Neutrophil (primary cell): ENCODE data around the gene KPNA3.

ENCODE experiments used
- H3K27ac ChIP-seq: fragments of 200-600 bp; sonication (generic); 2 replicates; pipeline ENCODE4 v1.5.1; 2016; ENCODE audit warnings: mild to moderate bottlenecking, moderate library complexity
- H3K27me3 ChIP-seq: fragments of 200-600 bp; sonication (generic); 2 replicates; pipeline ENCODE4 v1.6.0; 2016; ENCODE audit warnings: mild to moderate bottlenecking
- H3K36me3 ChIP-seq: fragments of 200-600 bp; sonication (generic); 2 replicates; pipeline ENCODE4 v1.5.1; 2017
- H3K4me1 ChIP-seq, 2 experiments: fragments of 200-600 bp in 1 of 2; sonication (generic) in 1 of 2; 1 replicate in 1 of 2; 2 replicates in 1 of 2; pipeline versions ENCODE4 v1.5.1 to v1.6.1; 2013 to 2016; ENCODE audit warnings: low read depth in 1 of 2, low read length in 1 of 2, mild to moderate bottlenecking in 1 of 2, moderate library complexity in 1 of 2; ENCODE audit not compliant: control insufficient read depth in 1 of 2, insufficient read depth in 1 of 2
- H3K4me3 ChIP-seq, 2 experiments: fragments of 200-600 bp in 1 of 2; sonication (generic) in 1 of 2; 1 replicate in 1 of 2; 2 replicates in 1 of 2; pipeline ENCODE4 v1.5.1; 2013 to 2016; ENCODE audit warnings: low read depth in 1 of 2, low read length in 1 of 2, mild to moderate bottlenecking in 1 of 2, moderate library complexity in 1 of 2
- H3K9me3 ChIP-seq: fragments of 200-600 bp; sonication (generic); 2 replicates; pipeline ENCODE4 v1.5.1; 2016
- TF ChIP-seq, protein P1 (sequence below): fragments of 200-600 bp; sonication (generic); IDR thresholded peaks from 2 replicates; pipeline ENCODE4 v1.5.1; 2016; ENCODE audit warnings: antibody characterized with exemption

The KPNA3 gene, protein sequence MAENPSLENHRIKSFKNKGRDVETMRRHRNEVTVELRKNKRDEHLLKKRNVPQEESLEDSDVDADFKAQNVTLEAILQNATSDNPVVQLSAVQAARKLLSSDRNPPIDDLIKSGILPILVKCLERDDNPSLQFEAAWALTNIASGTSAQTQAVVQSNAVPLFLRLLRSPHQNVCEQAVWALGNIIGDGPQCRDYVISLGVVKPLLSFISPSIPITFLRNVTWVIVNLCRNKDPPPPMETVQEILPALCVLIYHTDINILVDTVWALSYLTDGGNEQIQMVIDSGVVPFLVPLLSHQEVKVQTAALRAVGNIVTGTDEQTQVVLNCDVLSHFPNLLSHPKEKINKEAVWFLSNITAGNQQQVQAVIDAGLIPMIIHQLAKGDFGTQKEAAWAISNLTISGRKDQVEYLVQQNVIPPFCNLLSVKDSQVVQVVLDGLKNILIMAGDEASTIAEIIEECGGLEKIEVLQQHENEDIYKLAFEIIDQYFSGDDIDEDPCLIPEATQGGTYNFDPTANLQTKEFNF

DNA sequence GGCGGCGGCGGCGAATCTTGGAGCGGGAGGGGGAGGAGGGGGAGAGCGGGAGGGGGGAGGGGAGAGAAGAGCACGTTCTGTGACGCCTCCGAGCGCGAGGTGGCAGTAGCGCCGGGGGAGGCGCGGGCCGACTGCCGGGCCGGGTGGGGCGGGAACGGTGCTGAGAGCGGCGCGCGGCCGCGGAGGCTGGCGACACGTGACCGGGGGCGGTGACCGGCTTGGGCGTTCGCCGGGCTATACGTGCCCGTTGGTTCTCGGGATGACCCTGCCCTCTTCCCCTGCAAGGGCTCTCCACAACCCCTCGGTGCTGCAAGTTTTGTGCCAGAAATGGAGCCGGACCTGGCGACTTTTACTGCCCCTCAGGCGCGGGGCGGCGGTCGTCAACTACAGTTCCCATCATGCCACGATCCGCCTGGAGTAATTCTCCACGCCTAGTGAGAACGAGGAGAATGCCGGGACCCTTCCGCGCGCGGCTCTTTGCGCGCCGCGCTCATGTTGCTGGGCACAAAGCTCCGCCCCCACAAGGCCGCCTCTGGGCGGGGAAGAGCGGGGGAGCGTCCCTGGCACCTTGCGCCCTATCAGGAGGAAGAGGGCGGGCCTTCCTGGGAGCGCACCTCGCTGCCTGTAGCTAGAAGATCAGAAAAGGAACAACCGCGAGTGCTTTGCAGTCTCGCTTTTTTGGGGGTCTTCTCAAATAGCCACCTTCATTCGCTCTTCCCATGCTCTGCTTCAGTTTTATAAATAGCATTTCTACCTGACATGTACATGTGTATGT is at the start of gene KPNA3:
Gene KPNA3, minus strand, starts transcription at position 133 of the 775 bp plus-strand sequence. CDS start 176 bp downstream, outside the sequence.
- Histone ChIP-seq H3K27ac (peak within 1 kb of the TSS; percentile 94), H3K9me3 (no peaks in the 10 kb centered on the region), H3K4me1 (peaks cover 19 to 23% of the 10 kb centered on the region in 2 experiments), H3K27me3 (no peaks in the 10 kb centered on the region), H3K4me3 (peak within 1 kb of the TSS; percentile 91 to 92), H3K36me3 (no peaks in the 10 kb centered on the region)
- TF ChIP-seq, protein P1, sequence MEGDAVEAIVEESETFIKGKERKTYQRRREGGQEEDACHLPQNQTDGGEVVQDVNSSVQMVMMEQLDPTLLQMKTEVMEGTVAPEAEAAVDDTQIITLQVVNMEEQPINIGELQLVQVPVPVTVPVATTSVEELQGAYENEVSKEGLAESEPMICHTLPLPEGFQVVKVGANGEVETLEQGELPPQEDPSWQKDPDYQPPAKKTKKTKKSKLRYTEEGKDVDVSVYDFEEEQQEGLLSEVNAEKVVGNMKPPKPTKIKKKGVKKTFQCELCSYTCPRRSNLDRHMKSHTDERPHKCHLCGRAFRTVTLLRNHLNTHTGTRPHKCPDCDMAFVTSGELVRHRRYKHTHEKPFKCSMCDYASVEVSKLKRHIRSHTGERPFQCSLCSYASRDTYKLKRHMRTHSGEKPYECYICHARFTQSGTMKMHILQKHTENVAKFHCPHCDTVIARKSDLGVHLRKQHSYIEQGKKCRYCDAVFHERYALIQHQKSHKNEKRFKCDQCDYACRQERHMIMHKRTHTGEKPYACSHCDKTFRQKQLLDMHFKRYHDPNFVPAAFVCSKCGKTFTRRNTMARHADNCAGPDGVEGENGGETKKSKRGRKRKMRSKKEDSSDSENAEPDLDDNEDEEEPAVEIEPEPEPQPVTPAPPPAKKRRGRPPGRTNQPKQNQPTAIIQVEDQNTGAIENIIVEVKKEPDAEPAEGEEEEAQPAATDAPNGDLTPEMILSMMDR: no peak

DNA sequence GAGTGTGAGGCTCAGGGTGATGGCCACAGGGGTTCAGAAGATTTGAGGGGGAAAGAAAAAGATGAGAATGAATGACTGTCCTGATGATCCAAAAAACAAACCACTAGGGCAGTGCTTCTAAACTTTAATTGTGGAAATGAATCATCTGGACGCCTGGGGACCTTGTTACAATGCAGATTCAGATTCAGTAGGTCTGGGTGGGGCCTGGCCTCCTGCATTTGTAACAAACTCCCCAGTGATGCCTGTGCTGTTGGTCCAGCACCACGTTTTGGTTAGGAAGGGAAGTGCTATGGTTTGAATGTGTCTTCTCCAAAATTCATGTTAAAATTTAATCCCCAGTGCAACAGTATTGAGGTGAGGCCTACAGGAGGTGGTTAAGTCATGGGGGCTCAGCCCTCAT is 49.5 kb upstream of the KPNA3 start:
- H3K27ac ChIP-seq: no peak overlapping the region
- peaks cover 0 to 3% of the 10 kb centered on the region in 2 experiments for H3K4me1 ChIP-seq
- TF ChIP-seq, protein P1: no peak
- no peaks in the 10 kb centered on the region for H3K9me3 ChIP-seq
- H3K27me3 ChIP-seq: no peaks in the 10 kb centered on the region
- H3K4me3 ChIP-seq: no peak overlapping the region
- H3K36me3 ChIP-seq: no peaks in the 10 kb centered on the region

DNA sequence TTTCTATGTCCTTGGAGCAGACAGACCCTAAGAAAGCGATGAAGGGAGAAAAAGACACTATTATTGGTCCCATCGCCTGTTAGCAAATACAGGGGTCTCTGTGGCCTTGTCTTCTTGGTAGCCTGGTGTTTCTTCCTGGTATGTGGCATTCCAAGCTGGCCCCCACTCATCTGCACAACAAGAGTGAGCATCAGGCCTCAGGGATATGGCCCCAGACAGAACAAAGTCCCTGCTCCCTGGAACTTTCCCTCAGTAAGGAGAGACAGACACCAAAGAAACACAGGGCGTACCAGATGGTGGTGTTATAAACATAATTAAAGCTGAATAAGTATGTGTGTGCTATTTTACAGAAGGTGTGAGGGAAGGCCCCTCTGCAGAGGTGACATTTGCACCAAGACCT is 48.2 kb upstream of the KPNA3 start:
- Histone ChIP-seq H3K36me3 (no peaks in the 10 kb centered on the region), H3K9me3 (no peaks in the 10 kb centered on the region), H3K4me1 (peaks cover 0 to 3% of the 10 kb centered on the region in 2 experiments), H3K27me3 (no peaks in the 10 kb centered on the region), H3K4me3 (no peak overlapping the region), H3K27ac (no peak overlapping the region)
- TF ChIP-seq, protein P1: no peak

DNA sequence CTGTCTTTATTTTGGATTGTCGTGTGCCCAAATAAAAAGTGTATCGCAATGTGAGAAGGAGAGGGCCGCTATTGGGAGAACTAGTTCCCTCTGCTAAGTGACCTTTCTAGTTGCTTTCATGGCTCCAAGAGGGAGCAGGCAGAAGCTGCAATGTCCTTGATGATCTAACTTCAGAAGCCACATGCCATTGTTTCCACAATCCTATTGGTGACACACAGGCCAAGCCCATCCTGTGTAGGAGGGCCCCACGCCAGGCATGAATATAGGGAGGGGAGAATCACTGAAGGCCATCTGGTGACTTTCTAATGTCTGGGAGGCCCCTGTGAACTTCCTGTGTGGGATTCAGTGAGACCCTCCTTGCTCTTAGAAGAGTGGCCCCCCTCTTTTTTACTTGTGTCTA is 47.8 kb upstream of the KPNA3 start:
- Histone ChIP-seq H3K27ac (no peak overlapping the region), H3K27me3 (no peaks in the 10 kb centered on the region), H3K4me1 (peaks cover 0 to 3% of the 10 kb centered on the region in 2 experiments), H3K4me3 (no peak overlapping the region), H3K36me3 (no peaks in the 10 kb centered on the region), H3K9me3 (no peaks in the 10 kb centered on the region)
- TF ChIP-seq, protein P1: no peak

DNA sequence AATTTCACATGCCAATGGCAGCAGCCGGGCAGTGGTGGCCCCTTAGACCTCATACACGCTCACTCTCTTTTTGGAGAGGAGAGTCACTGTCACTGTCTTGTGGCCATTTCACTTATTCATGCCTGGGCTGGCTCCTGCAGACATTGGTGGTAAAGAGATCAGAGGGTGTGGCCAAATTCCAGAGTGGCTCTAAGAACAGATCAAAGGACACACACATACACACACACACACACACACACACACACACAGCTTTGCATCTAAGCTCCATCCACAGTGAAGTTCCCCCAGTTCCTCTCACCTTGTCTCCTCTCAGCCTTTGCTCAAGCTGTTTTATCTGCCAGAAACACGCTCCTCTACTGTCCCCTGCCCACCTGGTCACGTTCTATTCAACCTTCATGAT is 46.5 kb upstream of the KPNA3 start:
- no peak overlapping the region for H3K27ac ChIP-seq
- TF ChIP-seq, protein P1: no peak
- H3K4me3 ChIP-seq: no peak overlapping the region
- H3K9me3 ChIP-seq: no peaks in the 10 kb centered on the region
- H3K4me1 ChIP-seq: peaks cover 0 to 3% of the 10 kb centered on the region in 2 experiments
- H3K27me3 ChIP-seq: no peaks in the 10 kb centered on the region
- no peaks in the 10 kb centered on the region for H3K36me3 ChIP-seq
